B cell (primary cell): ENCODE data around the gene ZNF366. TPM values are rescaled to one million over a fixed set of nuclear protein-coding genes. Genes with fewer than 3 reads are reported as not detected.

Experiments used
- ATAC-seq: fragments of 200-7000 bp; cut with Tn5 transposase; one replicate; pipeline ENCODE4 v1.10.0; 2021; ENCODE audit warnings: low read depth, mild to moderate bottlenecking, moderate number of reproducible peaks, moderate library complexity
- CTCF ChIA-PET: fragments of 350-600 bp; sonication (Branson Sonifier 250); formaldehyde crosslinking; loops from one replicate; lab custom pipeline; 2021; ENCODE audit warnings: antibody characterized with exemption, inconsistent platforms; lab: Charles Lee
- POLR2A ChIA-PET: fragments of 350-600 bp; sonication (Branson Sonifier 250); formaldehyde crosslinking; loops from one replicate; lab custom pipeline; 2021; ENCODE audit warnings: antibody characterized with exemption; lab: Charles Lee
- DNase-seq: peaks from one replicate; pipeline ENCODE4 v3.0.0; 2013
- H2AFZ ChIP-seq: 2 replicates; pipeline ENCODE4 v1.6.1; 2012; ENCODE audit warnings: mild to moderate bottlenecking, low read depth, low read length; ENCODE audit not compliant: insufficient read depth, poor library complexity, severe bottlenecking
- H3K27ac ChIP-seq, 2 donors: 1 replicate in 1 of 2; 2 replicates in 1 of 2; pipeline ENCODE4 v1.5.1; 2012 to 2013; ENCODE audit warnings: low read length in 2 of 2, mild to moderate bottlenecking in 2 of 2, moderate library complexity in 1 of 2
- H3K27me3 ChIP-seq, 4 experiments: fragments of 200-600 bp in 1 of 4; sonication (generic) in 1 of 4; replicated peaks in 1 of 4; 1 replicate in 2 of 4; 2 replicates in 2 of 4; pipeline versions ENCODE4 v1.6.1 to v1.7.0; 2013 to 2016; ENCODE audit warnings: low read length in 3 of 4, mild to moderate bottlenecking in 2 of 4, mixed read lengths in 1 of 4, moderate library complexity in 1 of 4; ENCODE audit not compliant: insufficient read depth in 4 of 4, control insufficient read depth in 3 of 4; ENCODE audit errors: control extremely low read depth in 1 of 4
- H3K36me3 ChIP-seq, 2 experiments: replicated peaks in 1 of 2; 1 replicate in 1 of 2; 2 replicates in 1 of 2; pipeline versions ENCODE4 v1.6.1 to v1.7.1; 2013; ENCODE audit warnings: low read length in 1 of 2; ENCODE audit not compliant: insufficient read depth in 2 of 2, control insufficient read depth in 1 of 2; ENCODE audit errors: control extremely low read depth in 1 of 2, extremely low read depth in 1 of 2
- H3K4me1 ChIP-seq, 2 donors: fragments of 200-600 bp in 1 of 2; sonication (generic) in 1 of 2; 1 replicate in 1 of 2; 2 replicates in 1 of 2; pipeline versions ENCODE4 v1.5.1 to v1.6.1; 2013 to 2017; ENCODE audit warnings: low read length in 2 of 2; ENCODE audit not compliant: control insufficient read depth in 2 of 2, insufficient read depth in 2 of 2
- H3K4me2 ChIP-seq: replicated peaks from 2 replicates; pipeline ENCODE3; 2012; ENCODE audit warnings: mild to moderate bottlenecking, low read depth, low read length; ENCODE audit not compliant: poor library complexity, severe bottlenecking
- H3K4me3 ChIP-seq, 5 experiments: fragments of 200-600 bp in 1 of 5; sonication (generic) in 1 of 5; 1 replicate in 3 of 5; 2 replicates in 2 of 5; pipeline versions ENCODE4 v1.5.1 to v1.7.0; 2011 to 2016; ENCODE audit warnings: low read length in 4 of 5, mild to moderate bottlenecking in 4 of 5, low read depth in 2 of 5, control low read depth in 1 of 5, moderate library complexity in 1 of 5; ENCODE audit not compliant: insufficient read depth in 1 of 5; ENCODE audit errors: control extremely low read depth in 1 of 5, extremely low read depth in 1 of 5
- H3K79me2 ChIP-seq: fragments of 200-600 bp; sonication (generic); one replicate; pipeline ENCODE4 v1.6.0; 2016; ENCODE audit warnings: low read length; ENCODE audit not compliant: control insufficient read depth, insufficient read depth
- H3K9ac ChIP-seq: fragments of 200-600 bp; sonication (generic); 2 replicates; pipeline ENCODE4 v1.6.1; 2017; ENCODE audit warnings: mild to moderate bottlenecking, low read length, moderate library complexity
- H3K9me3 ChIP-seq, 3 donors: one replicate each; pipeline versions ENCODE4 v1.6.1 to v1.7.1; 2013; ENCODE audit warnings: low read length in 2 of 3; ENCODE audit not compliant: control insufficient read depth in 2 of 3, insufficient read depth in 1 of 3; ENCODE audit errors: control extremely low read depth in 1 of 3
- H4K20me1 ChIP-seq: 2 replicates; pipeline ENCODE4 v1.6.0; 2012; ENCODE audit warnings: mild to moderate bottlenecking, low read length; ENCODE audit not compliant: insufficient read depth, control insufficient read depth, poor library complexity, severe bottlenecking
- H3K27ac Mint-ChIP-seq: one replicate; pipeline ENCODE4 v1.8.0; 2021; ENCODE audit warnings: mixed read lengths
- H3K27me3 Mint-ChIP-seq: one replicate; pipeline ENCODE4 v1.8.0; 2021; ENCODE audit warnings: mixed read lengths
- H3K4me1 Mint-ChIP-seq: one replicate; pipeline ENCODE4 v1.8.0; 2021; ENCODE audit warnings: mixed read lengths
- H3K4me3 Mint-ChIP-seq: one replicate; pipeline ENCODE4 v1.8.0; 2021; ENCODE audit warnings: mixed read lengths
- H3K9me3 Mint-ChIP-seq: one replicate; pipeline ENCODE4 v1.8.0; 2022; ENCODE audit warnings: mixed read lengths; ENCODE audit not compliant: insufficient read depth
- EZH2 ChIP-seq: IDR thresholded peaks from 2 replicates; pipeline ENCODE4 v1.6.1; 2012; ENCODE audit warnings: borderline replicate concordance, low read depth, mild to moderate bottlenecking, moderate library complexity, low read length; ENCODE audit not compliant: insufficient read depth, poor library complexity, severe bottlenecking
- WGBS: methylation state at CpG from one replicate; pipeline ENCODE4 v1.1.5; 2013; ENCODE audit warnings: missing lambda C conversion rate; ENCODE audit not compliant: insufficient coverage; 5-methylcytosine and 5-hydroxymethylcytosine counted together
- intact Hi-C: fragments of 100-400 bp; cut with micrococcal nuclease; formaldehyde crosslinking; loops from one replicate; pipeline ENCODE4 v1.10.0; 2022
- polyA plus RNA-seq: library from polyadenylated mRNA; depleted of rRNA; stranded (reverse); fragments of >200 nt; gene quantifications from 2 replicates; pipeline ENCODE4 v1.2.3, GENCODE V29; 2012
- total RNA-seq, 2 donors: library from RNA; stranded (reverse); fragments of 120-200 nt in 1 of 2; gene quantifications; 1 replicate in 1 of 2; 2 replicates in 1 of 2; pipeline versions ENCODE4 v1.2.3 to v1.2.4, GENCODE V29; 2013 to 2022
- TF ChIP-seq, protein P1 (sequence below): fragments of 200-600 bp; IDR thresholded peaks from one replicate; pipeline ENCODE4 v1.8.0; 2022; ENCODE audit warnings: antibody characterized with exemption, mild to moderate bottlenecking

ZNF366 gene
- total and polyA plus RNA-seq, 2 donors (not counting 1 experiment from before 2014, with no cell fraction given), result 0.03 TPM; not detected in 1

DNA sequence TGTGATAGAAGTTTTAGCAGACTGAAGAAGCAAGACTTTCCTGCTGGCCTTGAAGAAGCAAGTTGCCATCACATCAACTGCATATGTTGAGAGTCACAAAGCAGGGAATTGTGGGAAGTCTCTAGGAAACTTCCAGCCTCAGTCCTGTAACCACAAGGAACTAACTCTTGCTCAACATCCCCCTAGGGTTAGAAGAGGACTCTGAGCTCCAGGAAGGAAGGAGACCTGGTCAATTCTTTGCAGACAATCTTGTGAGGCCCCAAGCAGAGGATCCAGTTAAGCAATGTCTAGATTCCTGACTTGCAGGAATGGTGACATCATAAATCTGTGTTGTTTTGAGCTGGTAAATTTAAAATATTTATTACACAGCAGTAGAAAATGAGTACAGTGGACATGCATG, 18.6 kb upstream of the ZNF366 start:
- no peaks in the 10 kb centered on the region for H3K4me1 Mint-ChIP-seq
- Histone ChIP-seq H4K20me1 (no peaks in the 10 kb centered on the region), H3K4me1 (no peaks in the 10 kb centered on the region), H2AFZ (no peak overlapping the region), H3K4me2 (no peak overlapping the region), H3K27me3 (no peaks in the 10 kb centered on the region), H3K4me3 (no peak overlapping the region), H3K79me2 (no peaks in the 10 kb centered on the region), H3K9me3 (no peaks in the 10 kb centered on the region), H3K27ac (no peak overlapping the region), H3K9ac (no peak overlapping the region), H3K36me3 (no peaks in the 10 kb centered on the region)
- no peak for ATAC-seq
- no peaks in the 10 kb centered on the region for H3K9me3 Mint-ChIP-seq
- no peak overlapping the region for H3K27ac Mint-ChIP-seq
- peaks cover 10% of the 10 kb centered on the region for H3K27me3 Mint-ChIP-seq
- TF ChIP-seq, protein P1, sequence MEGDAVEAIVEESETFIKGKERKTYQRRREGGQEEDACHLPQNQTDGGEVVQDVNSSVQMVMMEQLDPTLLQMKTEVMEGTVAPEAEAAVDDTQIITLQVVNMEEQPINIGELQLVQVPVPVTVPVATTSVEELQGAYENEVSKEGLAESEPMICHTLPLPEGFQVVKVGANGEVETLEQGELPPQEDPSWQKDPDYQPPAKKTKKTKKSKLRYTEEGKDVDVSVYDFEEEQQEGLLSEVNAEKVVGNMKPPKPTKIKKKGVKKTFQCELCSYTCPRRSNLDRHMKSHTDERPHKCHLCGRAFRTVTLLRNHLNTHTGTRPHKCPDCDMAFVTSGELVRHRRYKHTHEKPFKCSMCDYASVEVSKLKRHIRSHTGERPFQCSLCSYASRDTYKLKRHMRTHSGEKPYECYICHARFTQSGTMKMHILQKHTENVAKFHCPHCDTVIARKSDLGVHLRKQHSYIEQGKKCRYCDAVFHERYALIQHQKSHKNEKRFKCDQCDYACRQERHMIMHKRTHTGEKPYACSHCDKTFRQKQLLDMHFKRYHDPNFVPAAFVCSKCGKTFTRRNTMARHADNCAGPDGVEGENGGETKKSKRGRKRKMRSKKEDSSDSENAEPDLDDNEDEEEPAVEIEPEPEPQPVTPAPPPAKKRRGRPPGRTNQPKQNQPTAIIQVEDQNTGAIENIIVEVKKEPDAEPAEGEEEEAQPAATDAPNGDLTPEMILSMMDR, result no peak
- no peak for TF ChIP-seq EZH2
- ChIA-PET CTCF (interaction anchor here (4.4 kb wide), 1 partner anchor 159 kb away, joined by 65 read pairs; no protein-coding TSS in a partner anchor), POLR2A (no interaction called here)
- no peak overlapping the region for H3K4me3 Mint-ChIP-seq
- DNase-seq, result no peak
- intact Hi-C loops, result no loop called here

DNA sequence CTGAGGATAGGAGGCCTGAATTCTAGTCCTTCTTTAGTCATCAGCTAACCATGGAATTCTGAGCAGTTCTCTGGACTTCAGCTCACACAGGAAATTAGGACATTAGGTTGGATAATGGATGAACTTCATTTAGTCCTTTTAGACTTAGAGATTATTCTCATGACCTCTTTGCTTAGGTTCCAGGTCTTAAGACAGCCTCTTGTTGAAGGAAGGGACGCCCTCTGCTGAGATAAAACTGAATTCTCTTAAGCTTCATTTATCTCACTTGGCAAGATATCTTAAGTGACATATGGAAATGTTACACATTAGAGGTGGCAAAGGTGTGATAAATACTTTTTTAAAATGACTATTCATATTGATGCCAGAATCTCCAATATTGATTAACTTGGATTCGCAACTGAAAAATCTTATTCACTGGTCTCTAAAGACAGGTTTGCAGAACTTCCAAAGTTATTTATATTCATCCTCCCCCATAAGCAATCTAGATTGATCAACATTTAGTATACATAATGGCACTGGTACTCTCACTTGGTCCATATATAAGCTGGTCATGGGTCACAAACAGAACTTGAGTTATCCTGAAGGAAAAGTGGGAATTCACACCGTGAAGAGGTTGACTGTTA, 16.9 kb upstream of the ZNF366 start:
- H3K9me3 ChIP-seq, result peaks cover 0 to 4% (median 0%) of the 10 kb centered on the region in 3 donors
- H2AFZ ChIP-seq, result no peak overlapping the region
- no peak overlapping the region for H3K4me2 ChIP-seq
- H3K27ac Mint-ChIP-seq, result no peak overlapping the region
- DNase-seq (peak; percentile 64), ATAC-seq (no peak)
- intact Hi-C loops, result no loop called here
- POLR2A ChIA-PET, result no interaction called here
- WGBS, result no CpG with 5 or more reads among the region's 3 CpGs
- H3K4me1 ChIP-seq, result no peaks in the 10 kb centered on the region
- no peaks in the 10 kb centered on the region for H3K4me1 Mint-ChIP-seq
- no peak overlapping the region for H3K4me3 Mint-ChIP-seq
- H3K36me3 ChIP-seq, result no peaks in the 10 kb centered on the region
- no peak for TF ChIP-seq EZH2
- TF ChIP-seq, protein P1, result peak; percentile 65
- no peak overlapping the region for H3K4me3 ChIP-seq
- H4K20me1 ChIP-seq, result no peaks in the 10 kb centered on the region
- CTCF ChIA-PET, result interaction anchor here (1.2 to 4.4 kb wide), 8 partner anchors 14 to 294 kb away, joined by 3 to 65 read pairs (median 4); no protein-coding TSS in a partner anchor
- H3K9me3 Mint-ChIP-seq, result no peaks in the 10 kb centered on the region
- H3K27me3 ChIP-seq, result no peaks in the 10 kb centered on the region
- H3K79me2 ChIP-seq, result no peaks in the 10 kb centered on the region
- no peak overlapping the region for H3K9ac ChIP-seq
- peaks cover 6% of the 10 kb centered on the region for H3K27me3 Mint-ChIP-seq
- no peak overlapping the region for H3K27ac ChIP-seq
